ENCODE measurements around the gene GLCCI1. TPM values are rescaled to one million over a fixed set of nuclear protein-coding genes. Genes with fewer than 3 reads are reported as not detected.
"Not testable (repeated sequence)": the region's sequence is repeated elsewhere in the genome, so short reads cannot be mapped to it uniquely, and the experiment has no call there.

Gene GLCCI1
- total and polyA plus RNA-seq, 9 donors: 9.7 to 18.3 (median 12.9) TPM

- H3K4me3 ChIP-seq (ENCODE audit: low read length): no peak overlapping the region
- no peak for DNase-seq
- WGBS (ENCODE audit: insufficient coverage): no CpG with 5 or more reads among the region's 5 CpGs
Observed at GRCh38 chr7:8084836-8085235, 116.2 kb downstream of the GLCCI1 start.

GRCh38 chr7:8085420-8085819 lies 116.8 kb downstream of the GLCCI1 start:
- no peaks in the 10 kb centered on the region for H3K27me3 ChIP-seq (ENCODE audit: control insufficient read depth, insufficient read depth, low read length)
- no peaks in the 10 kb centered on the region for H3K4me1 ChIP-seq (ENCODE audit: control insufficient read depth, insufficient read depth, low read length)
- H3K4me3 ChIP-seq (ENCODE audit: low read length): no peak overlapping the region
- peaks cover 2% of the 10 kb centered on the region for H3K36me3 ChIP-seq (ENCODE audit: control insufficient read depth, insufficient read depth, low read length)
- no CpG with 5 or more reads among the region's 3 CpGs for WGBS (ENCODE audit: insufficient coverage)
- H3K27ac ChIP-seq (ENCODE audit: low read length): no peak overlapping the region
- DNase-seq: no peak
- H3K9me3 ChIP-seq (replicated peaks; ENCODE audit: control insufficient read depth, low read depth, low read length): no peaks in the 10 kb centered on the region

More at GRCh38 chr7:8084836-8085235, 116.2 kb downstream of the GLCCI1 start:
- H3K4me1 ChIP-seq (ENCODE audit: control insufficient read depth, insufficient read depth, low read length): no peaks in the 10 kb centered on the region
- peaks cover 2% of the 10 kb centered on the region for H3K36me3 ChIP-seq (ENCODE audit: control insufficient read depth, insufficient read depth, low read length)
- H3K27ac ChIP-seq (ENCODE audit: low read length): no peak overlapping the region
- no peaks in the 10 kb centered on the region for H3K9me3 ChIP-seq (replicated peaks; ENCODE audit: control insufficient read depth, low read depth, low read length)
- no peaks in the 10 kb centered on the region for H3K27me3 ChIP-seq (ENCODE audit: control insufficient read depth, insufficient read depth, low read length)

- Histone ChIP-seq H3K27ac (ENCODE audit: low read length) (no peak overlapping the region), H3K4me1 (ENCODE audit: control insufficient read depth, insufficient read depth, low read length) (no peaks in the 10 kb centered on the region), H3K4me3 (ENCODE audit: low read length) (no peak overlapping the region), H3K36me3 (ENCODE audit: control insufficient read depth, insufficient read depth, low read length) (peaks cover 2% of the 10 kb centered on the region), H3K9me3 (replicated peaks; ENCODE audit: control insufficient read depth, low read depth, low read length) (no peaks in the 10 kb centered on the region), H3K27me3 (ENCODE audit: control insufficient read depth, insufficient read depth, low read length) (no peaks in the 10 kb centered on the region)
- no peak for DNase-seq
- 75% methylated on average over 5 of the region's 6 CpGs for WGBS (ENCODE audit: insufficient coverage)
Observed at GRCh38 chr7:8086239-8086638, 117.6 kb downstream of the GLCCI1 start.

- Histone ChIP-seq H3K27ac (ENCODE audit: low read length) (no peak overlapping the region), H3K27me3 (ENCODE audit: control insufficient read depth, insufficient read depth, low read length) (no peaks in the 10 kb centered on the region), H3K9me3 (replicated peaks; ENCODE audit: control insufficient read depth, low read depth, low read length) (no peaks in the 10 kb centered on the region), H3K4me1 (ENCODE audit: control insufficient read depth, insufficient read depth, low read length) (no peaks in the 10 kb centered on the region), H3K4me3 (ENCODE audit: low read length) (no peak overlapping the region), H3K36me3 (ENCODE audit: control insufficient read depth, insufficient read depth, low read length) (peaks cover 2% of the 10 kb centered on the region)
- DNase-seq: no peak
- 100% methylated on average over 2 of the region's 6 CpGs for WGBS (ENCODE audit: insufficient coverage)
Observed at GRCh38 chr7:8089036-8089780, 120.6 kb downstream of the GLCCI1 start.

- H3K4me1 ChIP-seq (ENCODE audit: control insufficient read depth, insufficient read depth, low read length): no peaks in the 10 kb centered on the region
- H3K36me3 ChIP-seq (ENCODE audit: control insufficient read depth, insufficient read depth, low read length): no peaks in the 10 kb centered on the region
- 100% methylated on average over 1 of the region's 2 CpGs for WGBS (ENCODE audit: insufficient coverage)
- no peak overlapping the region for H3K27ac ChIP-seq (ENCODE audit: low read length)
- no peak for DNase-seq
- peaks cover 2% of the 10 kb centered on the region for H3K9me3 ChIP-seq (replicated peaks; ENCODE audit: control insufficient read depth, low read depth, low read length)
- no peaks in the 10 kb centered on the region for H3K27me3 ChIP-seq (ENCODE audit: control insufficient read depth, insufficient read depth, low read length)
- no peak overlapping the region for H3K4me3 ChIP-seq (ENCODE audit: low read length)
Observed at GRCh38 chr7:8092140-8092539, 123.5 kb downstream of the GLCCI1 start.

- WGBS (ENCODE audit: insufficient coverage): 93% methylated on average over 2 of the region's 8 CpGs
- Histone ChIP-seq H3K36me3 (ENCODE audit: control insufficient read depth, insufficient read depth, low read length) (no peaks in the 10 kb centered on the region), H3K27ac (ENCODE audit: low read length) (no peak overlapping the region), H3K9me3 (replicated peaks; ENCODE audit: control insufficient read depth, low read depth, low read length) (peaks cover 2% of the 10 kb centered on the region), H3K27me3 (ENCODE audit: control insufficient read depth, insufficient read depth, low read length) (no peaks in the 10 kb centered on the region), H3K4me1 (ENCODE audit: control insufficient read depth, insufficient read depth, low read length) (no peaks in the 10 kb centered on the region), H3K4me3 (ENCODE audit: low read length) (no peak overlapping the region)
- no peak for DNase-seq
Observed at GRCh38 chr7:8094164-8095140, 125.9 kb downstream of the GLCCI1 start.

GRCh38 chr7:8101292-8101691 lies 132.7 kb downstream of the GLCCI1 start:
- H3K4me1 ChIP-seq (ENCODE audit: control insufficient read depth, insufficient read depth, low read length); DNase-seq; H3K4me3 ChIP-seq (ENCODE audit: low read length); H3K27me3 ChIP-seq (ENCODE audit: control insufficient read depth, insufficient read depth, low read length); H3K36me3 ChIP-seq (ENCODE audit: control insufficient read depth, insufficient read depth, low read length); H3K27ac ChIP-seq (ENCODE audit: low read length); H3K9me3 ChIP-seq (replicated peaks; ENCODE audit: control insufficient read depth, low read depth, low read length): not testable (repeated sequence)
- 90% methylated on average over 2 of the region's 4 CpGs for WGBS (ENCODE audit: insufficient coverage)

GRCh38 chr7:8103282-8103681 lies 134.7 kb downstream of the GLCCI1 start:
- Histone ChIP-seq H3K36me3 (ENCODE audit: control insufficient read depth, insufficient read depth, low read length) (no peaks in the 10 kb centered on the region), H3K27ac (ENCODE audit: low read length) (no peak overlapping the region), H3K4me1 (ENCODE audit: control insufficient read depth, insufficient read depth, low read length) (no peaks in the 10 kb centered on the region), H3K27me3 (ENCODE audit: control insufficient read depth, insufficient read depth, low read length) (no peaks in the 10 kb centered on the region), H3K4me3 (ENCODE audit: low read length) (no peak overlapping the region), H3K9me3 (replicated peaks; ENCODE audit: control insufficient read depth, low read depth, low read length) (no peaks in the 10 kb centered on the region)
- no peak for DNase-seq
- WGBS (ENCODE audit: insufficient coverage): 76% methylated on average over 8 of the region's 9 CpGs

- H3K4me1 ChIP-seq (ENCODE audit: control insufficient read depth, insufficient read depth, low read length): peaks cover 6% of the 10 kb centered on the region
Observed at GRCh38 chr7:8105449-8106095, 137.0 kb downstream of the GLCCI1 start.

More at GRCh38 chr7:8105449-8106095, 137.0 kb downstream of the GLCCI1 start:
- Histone ChIP-seq H3K9me3 (replicated peaks; ENCODE audit: control insufficient read depth, low read depth, low read length) (no peaks in the 10 kb centered on the region), H3K36me3 (ENCODE audit: control insufficient read depth, insufficient read depth, low read length) (no peaks in the 10 kb centered on the region), H3K27ac (ENCODE audit: low read length) (no peak overlapping the region), H3K4me3 (ENCODE audit: low read length) (no peak overlapping the region), H3K27me3 (ENCODE audit: control insufficient read depth, insufficient read depth, low read length) (no peaks in the 10 kb centered on the region)
- DNase-seq: no peak
- WGBS (ENCODE audit: insufficient coverage): 69% methylated on average over 2 of the region's 4 CpGs
